ENCODE data around the gene ABCD3.

Gene ABCD3

GRCh38 chr1:94530373-94530878 is 112.2 kb downstream of the ABCD3 start:
- H3K27me3 ChIP-seq (ENCODE audit: control insufficient read depth, insufficient read depth, low read length), result no peaks in the 10 kb centered on the region
- no peaks in the 10 kb centered on the region for H3K9me3 ChIP-seq (ENCODE audit: control insufficient read depth, insufficient read depth, low read length)
- peaks cover 4% of the 10 kb centered on the region for H3K4me1 ChIP-seq (ENCODE audit: control insufficient read depth, insufficient read depth, low read length)
- no peak overlapping the region for H3K9ac ChIP-seq (ENCODE audit: low read depth, low read length)
- H3K4me3 ChIP-seq (ENCODE audit: low read depth, low read length), result no peak overlapping the region
- H3K36me3 ChIP-seq (ENCODE audit: control insufficient read depth, insufficient read depth, low read length), result peaks cover 12% of the 10 kb centered on the region

GRCh38 chr1:94531664-94532063 is 113.5 kb downstream of the ABCD3 start:
- no peak overlapping the region for H3K9ac ChIP-seq (ENCODE audit: low read depth, low read length)
- H3K4me1 ChIP-seq (ENCODE audit: control insufficient read depth, insufficient read depth, low read length), result peaks cover 4% of the 10 kb centered on the region
- no peak overlapping the region for H3K4me3 ChIP-seq (ENCODE audit: low read depth, low read length)
- H3K27me3 ChIP-seq (ENCODE audit: control insufficient read depth, insufficient read depth, low read length), result no peaks in the 10 kb centered on the region
- H3K36me3 ChIP-seq (ENCODE audit: control insufficient read depth, insufficient read depth, low read length), result peaks cover 12% of the 10 kb centered on the region
- H3K9me3 ChIP-seq (ENCODE audit: control insufficient read depth, insufficient read depth, low read length), result no peaks in the 10 kb centered on the region

- H3K27me3 ChIP-seq (ENCODE audit: control insufficient read depth, insufficient read depth, low read length), result no peaks in the 10 kb centered on the region
- no peak overlapping the region for H3K4me3 ChIP-seq (ENCODE audit: low read depth, low read length)
- H3K36me3 ChIP-seq (ENCODE audit: control insufficient read depth, insufficient read depth, low read length), result peaks cover 12% of the 10 kb centered on the region
These were observed 113.9 kb downstream of the ABCD3 start for GRCh38 chr1:94532077-94532476.

GRCh38 chr1:94535095-94535494 is 116.9 kb downstream of the ABCD3 start:
- Histone ChIP-seq H3K36me3 (ENCODE audit: control insufficient read depth, insufficient read depth, low read length) (peaks cover 12% of the 10 kb centered on the region), H3K27me3 (ENCODE audit: control insufficient read depth, insufficient read depth, low read length) (peaks cover 2% of the 10 kb centered on the region), H3K4me1 (ENCODE audit: control insufficient read depth, insufficient read depth, low read length) (peaks cover 15% of the 10 kb centered on the region), H3K4me3 (ENCODE audit: low read depth, low read length) (no peak overlapping the region), H3K9me3 (ENCODE audit: control insufficient read depth, insufficient read depth, low read length) (no peaks in the 10 kb centered on the region), H3K9ac (ENCODE audit: low read depth, low read length) (no peak overlapping the region)

More at GRCh38 chr1:94532077-94532476, 113.9 kb downstream of the ABCD3 start:
- no peaks in the 10 kb centered on the region for H3K9me3 ChIP-seq (ENCODE audit: control insufficient read depth, insufficient read depth, low read length)
- H3K4me1 ChIP-seq (ENCODE audit: control insufficient read depth, insufficient read depth, low read length), result peaks cover 4% of the 10 kb centered on the region
- H3K9ac ChIP-seq (ENCODE audit: low read depth, low read length), result no peak overlapping the region

GRCh38 chr1:94535879-94536278 is 117.7 kb downstream of the ABCD3 start:
- peaks cover 12% of the 10 kb centered on the region for H3K36me3 ChIP-seq (ENCODE audit: control insufficient read depth, insufficient read depth, low read length)
- no peaks in the 10 kb centered on the region for H3K9me3 ChIP-seq (ENCODE audit: control insufficient read depth, insufficient read depth, low read length)
- H3K4me3 ChIP-seq (ENCODE audit: low read depth, low read length), result no peak overlapping the region
- no peak overlapping the region for H3K9ac ChIP-seq (ENCODE audit: low read depth, low read length)
- peaks cover 10% of the 10 kb centered on the region for H3K27me3 ChIP-seq (ENCODE audit: control insufficient read depth, insufficient read depth, low read length)
- peaks cover 15% of the 10 kb centered on the region for H3K4me1 ChIP-seq (ENCODE audit: control insufficient read depth, insufficient read depth, low read length)

GRCh38 chr1:94537254-94537653 is 119.1 kb downstream of the ABCD3 start:
- Histone ChIP-seq H3K4me1 (ENCODE audit: control insufficient read depth, insufficient read depth, low read length) (peaks cover 15% of the 10 kb centered on the region), H3K9me3 (ENCODE audit: control insufficient read depth, insufficient read depth, low read length) (no peaks in the 10 kb centered on the region), H3K9ac (ENCODE audit: low read depth, low read length) (no peak overlapping the region), H3K4me3 (ENCODE audit: low read depth, low read length) (no peak overlapping the region), H3K27me3 (ENCODE audit: control insufficient read depth, insufficient read depth, low read length) (peaks cover 12% of the 10 kb centered on the region), H3K36me3 (ENCODE audit: control insufficient read depth, insufficient read depth, low read length) (peaks cover 7% of the 10 kb centered on the region)

GRCh38 chr1:94538243-94538827 is 120.1 kb downstream of the ABCD3 start:
- peaks cover 15% of the 10 kb centered on the region for H3K4me1 ChIP-seq (ENCODE audit: control insufficient read depth, insufficient read depth, low read length)

GRCh38 chr1:94539496-94539895 is 121.3 kb downstream of the ABCD3 start:
- no peak overlapping the region for H3K9ac ChIP-seq (ENCODE audit: low read depth, low read length)
- peak overlapping the region; percentile 86 for H3K4me3 ChIP-seq (ENCODE audit: low read depth, low read length)
- H3K9me3 ChIP-seq (ENCODE audit: control insufficient read depth, insufficient read depth, low read length), result no peaks in the 10 kb centered on the region
- peaks cover 15% of the 10 kb centered on the region for H3K4me1 ChIP-seq (ENCODE audit: control insufficient read depth, insufficient read depth, low read length)
- peaks cover 32% of the 10 kb centered on the region for H3K27me3 ChIP-seq (ENCODE audit: control insufficient read depth, insufficient read depth, low read length)
- H3K36me3 ChIP-seq (ENCODE audit: control insufficient read depth, insufficient read depth, low read length), result peaks cover 5% of the 10 kb centered on the region

More at GRCh38 chr1:94538243-94538827, 120.1 kb downstream of the ABCD3 start:
- Histone ChIP-seq H3K4me3 (ENCODE audit: low read depth, low read length) (peak overlapping the region; percentile 11), H3K9me3 (ENCODE audit: control insufficient read depth, insufficient read depth, low read length) (no peaks in the 10 kb centered on the region), H3K27me3 (ENCODE audit: control insufficient read depth, insufficient read depth, low read length) (peaks cover 22% of the 10 kb centered on the region), H3K36me3 (ENCODE audit: control insufficient read depth, insufficient read depth, low read length) (peaks cover 7% of the 10 kb centered on the region), H3K9ac (ENCODE audit: low read depth, low read length) (no peak overlapping the region)

- H3K9me3 ChIP-seq (ENCODE audit: control insufficient read depth, insufficient read depth, low read length), result no peaks in the 10 kb centered on the region
- peaks cover 15% of the 10 kb centered on the region for H3K4me1 ChIP-seq (ENCODE audit: control insufficient read depth, insufficient read depth, low read length)
- H3K36me3 ChIP-seq (ENCODE audit: control insufficient read depth, insufficient read depth, low read length), result no peaks in the 10 kb centered on the region
- peak overlapping the region; percentile 86 for H3K4me3 ChIP-seq (ENCODE audit: low read depth, low read length)
- peaks cover 32% of the 10 kb centered on the region for H3K27me3 ChIP-seq (ENCODE audit: control insufficient read depth, insufficient read depth, low read length)
- H3K9ac ChIP-seq (ENCODE audit: low read depth, low read length), result peak overlapping the region; percentile 61
These were observed 122.5 kb downstream of the ABCD3 start for GRCh38 chr1:94540440-94541245.

GRCh38 chr1:94541246-94542087 is 123.3 kb downstream of the ABCD3 start, which contains the start of gene F3:
F3 (minus strand) TSS chr1:94541759; CDS start chr1:94541636, 123 bp downstream.
- Histone ChIP-seq H3K4me3 (ENCODE audit: low read depth, low read length) (peak within 1 kb of the TSS; percentile 86), H3K36me3 (ENCODE audit: control insufficient read depth, insufficient read depth, low read length) (no peaks in the 10 kb centered on the region), H3K4me1 (ENCODE audit: control insufficient read depth, insufficient read depth, low read length) (peaks cover 15% of the 10 kb centered on the region), H3K27me3 (ENCODE audit: control insufficient read depth, insufficient read depth, low read length) (peaks cover 32% of the 10 kb centered on the region), H3K9me3 (ENCODE audit: control insufficient read depth, insufficient read depth, low read length) (no peaks in the 10 kb centered on the region), H3K9ac (ENCODE audit: low read depth, low read length) (peak within 1 kb of the TSS; percentile 61)

- Histone ChIP-seq H3K4me1 (ENCODE audit: control insufficient read depth, insufficient read depth, low read length) (peaks cover 15% of the 10 kb centered on the region), H3K9me3 (ENCODE audit: control insufficient read depth, insufficient read depth, low read length) (no peaks in the 10 kb centered on the region), H3K36me3 (ENCODE audit: control insufficient read depth, insufficient read depth, low read length) (no peaks in the 10 kb centered on the region), H3K9ac (ENCODE audit: low read depth, low read length) (peak overlapping the region; percentile 27), H3K4me3 (ENCODE audit: low read depth, low read length) (peak overlapping the region; percentile 76), H3K27me3 (ENCODE audit: control insufficient read depth, insufficient read depth, low read length) (peaks cover 32% of the 10 kb centered on the region)
These were observed 124.1 kb downstream of the ABCD3 start for GRCh38 chr1:94542088-94542870.

Data from iPS-15b (cell line).